GM12878 (cell line): Measurements from ENCODE around the gene ARHGDIG. TPM values are rescaled to one million over a fixed set of nuclear protein-coding genes. Genes with fewer than 3 reads are reported as not detected.

Experiments
- ATAC-seq: fragments of 200-7000 bp; cut with Tn5 transposase; 3 replicates; pipeline ENCODE4 v1.9.1; 2020; ENCODE audit warnings: mild to moderate bottlenecking, moderate library complexity
- BruUV-seq: library from RNA; stranded (reverse); fragments of 400-500 nt; replicated peaks from 2 replicates; lab custom pipeline; 2021; lab: Mats Ljungman, UMichigan
- CTCF ChIA-PET: fragments of 300-600 bp; sonication (Branson Sonifier 250); formaldehyde crosslinking; extraction: SDS; loops from one replicate; lab custom pipeline; 2021; ENCODE audit warnings: inconsistent platforms; lab: Yijun Ruan, JAX
- POLR2A ChIA-PET: fragments of 350-600 bp; formaldehyde crosslinking; extraction: SDS; loops from one replicate; lab custom pipeline; 2021; ENCODE audit warnings: inconsistent platforms; lab: Charles Lee
- RAD21 ChIA-PET: fragments of 300-600 bp; sonication (Branson Sonifier 250); formaldehyde crosslinking; loops from one replicate; lab custom pipeline; 2023; ENCODE audit warnings: antibody characterized with exemption; ENCODE audit not compliant: unreplicated experiment; lab: Charles Lee
- SMC1A ChIA-PET: fragments of 300-600 bp; sonication (Branson Sonifier 250); formaldehyde crosslinking; loops from one replicate; lab custom pipeline; 2023; ENCODE audit not compliant: unreplicated experiment, uncharacterized antibody; lab: Charles Lee
- DNase-seq: peaks from one replicate; pipeline ENCODE4 v3.0.0-alpha.2; 2011; ENCODE audit warnings: low read depth, low spot score
- FAIRE-seq: peaks from 3 replicates; lab custom pipeline; 2011; peaks lifted over from hg19 to GRCh38; lab: Jason Lieb, UNC
- H2AFZ ChIP-seq: 2 replicates; pipeline ENCODE4 v1.6.0; 2011; ENCODE audit warnings: low read depth, low read length, control low read depth; ENCODE audit not compliant: control insufficient read depth
- H3K27ac ChIP-seq: 2 replicates; pipeline ENCODE4 v1.5.1; 2011; ENCODE audit warnings: control low read depth; ENCODE audit not compliant: control insufficient read depth, insufficient read depth
- H3K27me3 ChIP-seq, 2 experiments: replicated peaks in 1 of 2; 2 replicates each; pipeline versions ENCODE4 v1.6.0 to v1.6.1; 2011; ENCODE audit warnings: low read length in 1 of 2; ENCODE audit not compliant: control insufficient read depth in 2 of 2, insufficient read depth in 2 of 2
- H3K36me3 ChIP-seq, 2 experiments: 2 replicates each; pipeline ENCODE4 v1.5.1; 2011; ENCODE audit warnings: low read length in 1 of 2; ENCODE audit not compliant: control insufficient read depth in 2 of 2, insufficient read depth in 2 of 2
- H3K4me1 ChIP-seq: 2 replicates; pipeline ENCODE4 v1.6.1; 2011; ENCODE audit warnings: mild to moderate bottlenecking, low read length, moderate library complexity, mixed read lengths; ENCODE audit not compliant: control insufficient read depth, insufficient read depth
- H3K4me2 ChIP-seq: 2 replicates; pipeline ENCODE4 v1.6.0; 2011; ENCODE audit warnings: control low read depth; ENCODE audit not compliant: control insufficient read depth, insufficient read depth
- H3K4me3 ChIP-seq: fragments of 200-600 bp; sonication (generic); 2 replicates; pipeline ENCODE4 v1.5.1; 2016
- H3K79me2 ChIP-seq: 2 replicates; pipeline ENCODE4 v1.6.0; 2011; ENCODE audit warnings: low read length; ENCODE audit not compliant: control insufficient read depth, insufficient read depth
- H3K9ac ChIP-seq: 2 replicates; pipeline ENCODE4 v1.8.0; 2011; ENCODE audit warnings: low read length, control low read depth, mixed read lengths; ENCODE audit not compliant: control insufficient read depth, insufficient read depth
- H3K9me3 ChIP-seq: replicated peaks from 3 replicates; pipeline ENCODE4 v1.5.1; 2011; ENCODE audit warnings: mild to moderate bottlenecking, low read length; ENCODE audit not compliant: control insufficient read depth, insufficient read depth
- H4K20me1 ChIP-seq: 2 replicates; pipeline ENCODE4 v1.6.0; 2011; ENCODE audit not compliant: control insufficient read depth, insufficient read depth
- BMI1 ChIP-seq: fragments of 450-650 bp; IDR thresholded peaks from 2 replicates; pipeline ENCODE4 v1.6.1; 2016; ENCODE audit warnings: mild to moderate bottlenecking, moderate library complexity, borderline replicate concordance
- BRCA1 ChIP-seq: IDR thresholded peaks from 2 replicates; pipeline ENCODE4 v1.6.1; 2011; ENCODE audit warnings: low read depth, low read length, improper control_type of control experiment
- CHD4 ChIP-seq: fragments of 200-600 bp; sonication (generic); IDR thresholded peaks from 2 replicates; pipeline ENCODE4 v1.6.1; 2016; ENCODE audit warnings: mild to moderate bottlenecking
- CREB1 ChIP-seq: IDR thresholded peaks from 2 replicates; pipeline ENCODE4 v1.6.1; 2012; ENCODE audit warnings: low read depth, mild to moderate bottlenecking, inconsistent platforms
- HCFC1 ChIP-seq: fragments of 150-350 bp; IDR thresholded peaks from 2 replicates; pipeline ENCODE4 v1.6.1; 2014; ENCODE audit warnings: low read length
- HDAC2 ChIP-seq: fragments of 200-600 bp; sonication (generic); IDR thresholded peaks from 2 replicates; pipeline ENCODE4 v1.6.1; 2017
- IKZF1 ChIP-seq: fragments of 450-650 bp; conservative IDR thresholded peaks from 2 replicates; pipeline ENCODE4 v1.6.1; 2017; ENCODE audit warnings: antibody characterized with exemption, mild to moderate bottlenecking
- KDM1A ChIP-seq: fragments of 200-600 bp; sonication (generic); IDR thresholded peaks from 2 replicates; pipeline ENCODE4 v1.6.1; 2016; ENCODE audit warnings: borderline replicate concordance
- KLF5 ChIP-seq: fragments of 450-650 bp; IDR thresholded peaks from 2 replicates; pipeline ENCODE4 v1.6.1; 2014; ENCODE audit warnings: mild to moderate bottlenecking; ENCODE audit not compliant: partially characterized antibody
- MEF2A ChIP-seq: IDR thresholded peaks from 2 replicates; pipeline ENCODE4 v1.6.1; 2011; ENCODE audit warnings: low read depth, mild to moderate bottlenecking, low read length, moderate library complexity; ENCODE audit not compliant: insufficient read depth
- RAD21 ChIP-seq: IDR thresholded peaks from 2 replicates; pipeline ENCODE4 v1.6.1; 2011; ENCODE audit warnings: mild to moderate bottlenecking, low read depth, low read length, moderate library complexity; ENCODE audit not compliant: insufficient read depth
- RAD51 ChIP-seq: fragments of 450-650 bp; IDR thresholded peaks from 2 replicates; pipeline ENCODE4 v1.6.1; 2016; ENCODE audit warnings: moderate library complexity, mild to moderate bottlenecking, inconsistent platforms
- RBBP5 ChIP-seq: fragments of 200-600 bp; sonication (generic); conservative IDR thresholded peaks from 2 replicates; pipeline ENCODE4 v1.6.1; 2016
- SIN3A ChIP-seq: IDR thresholded peaks from 2 replicates; pipeline ENCODE4 v1.6.1; 2012; ENCODE audit warnings: low read depth, low read length, improper control_type of control experiment
- SMC3 ChIP-seq: IDR thresholded peaks from 2 replicates; pipeline ENCODE4 v1.6.1; 2011; ENCODE audit warnings: low read length, improper control_type of control experiment, borderline replicate concordance
- TARDBP ChIP-seq: IDR thresholded peaks from 2 replicates; pipeline ENCODE4 v1.6.1; 2016; ENCODE audit warnings: borderline replicate concordance
- ZBED1 ChIP-seq: IDR thresholded peaks from 2 replicates; pipeline ENCODE4 v1.6.1; 2016; ENCODE audit warnings: borderline replicate concordance
- ZSCAN29 ChIP-seq: fragments of 450-650 bp; IDR thresholded peaks from 2 replicates; pipeline ENCODE4 v1.6.1; 2017; ENCODE audit warnings: mild to moderate bottlenecking, moderate library complexity
- WGBS: methylation state at CpG from one replicate; pipeline ENCODE4 v1.1.6; 2016; ENCODE audit warnings: low lambda C conversion rate; ENCODE audit not compliant: insufficient replicate concordance, insufficient coverage; ENCODE audit errors: missing lambda C conversion rate; 5-methylcytosine and 5-hydroxymethylcytosine counted together
- in situ Hi-C: fragments of 300-500 bp; cut with MboI; formaldehyde crosslinking; loops from 9 replicates; pipeline ENCODE4 v1.14.3; 2018; ENCODE audit warnings: mixed read lengths
- intact Hi-C: fragments of 100-400 bp; cut with micrococcal nuclease; formaldehyde crosslinking; loops from one replicate; pipeline ENCODE4 v1.14.2; 2022; ENCODE audit not compliant: unreplicated experiment
- polyA plus RNA-seq, 11 experiments: library from polyadenylated mRNA; depleted of rRNA in 4 of 11; unstranded in 6 of 11; stranded (reverse) in 5 of 11; fragments of >200 nt; fragmentation: Nextera tagmentation in 4 of 11; fragmentation: Illumina TruSeq in 1 of 11; extraction: Ambion mirVana in 4 of 11; extraction: Trizol in 1 of 11; gene quantifications; 1 replicate in 1 of 11; 2 replicates in 10 of 11; pipeline versions ENCODE4 v1.2.1 to v1.2.3, GENCODE V29; 2011 to 2016; ENCODE audit warnings: inconsistent platforms in 2 of 11, missing spikeins in 2 of 11, low read depth in 1 of 11
- total RNA-seq, 4 experiments: library from RNA; depleted of rRNA in 3 of 4; stranded (reverse); fragments of >200 nt in 3 of 4; fragmentation: Illumina TruSeq in 1 of 4; extraction: Trizol in 1 of 4; gene quantifications; 2 replicates each; pipeline versions ENCODE4 v1.2.1 to v1.2.3, GENCODE V29; 2013 to 2021

Gene ARHGDIG
- total and polyA plus RNA-seq, 10 of the 15 experiments (the other 5 are each of a cell fraction or from before 2014, with no cell fraction given): not detected

GRCh38 chr16:316741-317464, 36.5 kb downstream of the ARHGDIG start:
- Histone ChIP-seq H3K4me1 (no peaks in the 10 kb centered on the region), H4K20me1 (no peaks in the 10 kb centered on the region), H3K4me3 (no peak overlapping the region), H3K4me2 (no peak overlapping the region), H2AFZ (no peak overlapping the region), H3K9me3 (no peaks in the 10 kb centered on the region), H3K36me3 (peaks cover 3 to 17% of the 10 kb centered on the region in 2 experiments; a peak in 3 of 4 replicates), H3K9ac (no peak overlapping the region), H3K79me2 (no peaks in the 10 kb centered on the region; the same call in none of the 2 replicates), H3K27ac (no peak overlapping the region), H3K27me3 (no peaks in the 10 kb centered on the region)
- POLR2A ChIA-PET: no interaction called here
- DNase-seq (no peak), FAIRE-seq (no peak), ATAC-seq (no peak)
- in situ Hi-C loops (no loop called here), intact Hi-C loops (no loop called here)
- BruUV-seq: no TSS peak
- no peak for TF ChIP-seq CHD4
- no peak for TF ChIP-seq KLF5
- no peak for TF ChIP-seq HDAC2
- TF ChIP-seq SIN3A: no peak
- TF ChIP-seq ZSCAN29: no peak
- TF ChIP-seq CREB1: no peak
- no peak for TF ChIP-seq TARDBP
- no peak for TF ChIP-seq KDM1A
- no peak for TF ChIP-seq RAD51
- no peak for TF ChIP-seq BRCA1
- TF ChIP-seq RAD21: no peak
- no peak for TF ChIP-seq BMI1
- no peak for TF ChIP-seq IKZF1
- TF ChIP-seq ZBED1: no peak
- no peak for TF ChIP-seq MEF2A
- no peak for TF ChIP-seq RBBP5
- TF ChIP-seq HCFC1: no peak
- no peak for TF ChIP-seq SMC3
- SMC1A ChIA-PET: interaction anchor here (1.4 kb wide), 1 partner anchor 32 kb away, joined by 3 read pairs; no protein-coding TSS in a partner anchor
- WGBS: 94% methylated on average over 19 of the region's 19 CpGs
- CTCF ChIA-PET: no interaction called here
- RAD21 ChIA-PET: no interaction called here
